ENCODE measurements around the gene CFAP68. TPM values are rescaled to one million over a fixed set of nuclear protein-coding genes. Genes with fewer than 3 reads are reported as not detected.

CFAP68 gene
- total RNA-seq, 2 donors from 2014 or later = 11.6 to 12.7 TPM

GRCh38 chr11:111840143-111840542 lies 39.2 kb upstream of the CFAP68 start:
- no peak overlapping the region for H3K4me3 Mint-ChIP-seq
- 0 to 45% methylated on average over 1 of the region's 1 CpG for WGBS, 2 experiments (ENCODE audit: insufficient coverage in 1 of 2, insufficient read length in 1 of 2)
- H3K36me3 Mint-ChIP-seq (ENCODE audit: low read depth) = peaks cover 6% of the 10 kb centered on the region
- no peaks in the 10 kb centered on the region for H3K27me3 ChIP-seq (ENCODE audit: control insufficient read depth, insufficient read depth, low read length, poor library complexity, severe bottlenecking)
- H3K27me3 Mint-ChIP-seq (ENCODE audit: insufficient read depth) = no peaks in the 10 kb centered on the region
- H3K4me1 ChIP-seq (ENCODE audit: control insufficient read depth, insufficient read depth, low read length) = peaks cover 15% of the 10 kb centered on the region
- no peak overlapping the region for H3K27ac ChIP-seq (ENCODE audit: low read depth, low read length)
- no peaks in the 10 kb centered on the region for H3K9me3 Mint-ChIP-seq
- H3K9me3 ChIP-seq (ENCODE audit: control insufficient read depth, low read length) = no peaks in the 10 kb centered on the region
- no peak overlapping the region for H3K27ac Mint-ChIP-seq
- no peak overlapping the region for H3K4me3 ChIP-seq (ENCODE audit: low read length)
- H3K4me1 Mint-ChIP-seq = peaks cover 17% of the 10 kb centered on the region
- peak; percentile 72 for DNase-seq
- no peak for TF ChIP-seq CTCF (conservative IDR thresholded peaks at IDR 0.05)
- peaks cover 31% of the 10 kb centered on the region for H3K36me3 ChIP-seq (ENCODE audit: control insufficient read depth, insufficient read depth, low read length)
- H3K9ac ChIP-seq (ENCODE audit: extremely low read depth, low read length, poor library complexity, severe bottlenecking) = no peak overlapping the region

- no peaks in the 10 kb centered on the region for H3K9me3 Mint-ChIP-seq
- H3K4me3 Mint-ChIP-seq = no peak overlapping the region
- WGBS, 2 experiments (ENCODE audit: insufficient coverage in 1 of 2, insufficient read length in 1 of 2) = 15 to 29% methylated on average over 6 to 9 of the region's 10 CpGs
- no peak overlapping the region for H3K27ac Mint-ChIP-seq
- H3K9me3 ChIP-seq (ENCODE audit: control insufficient read depth, low read length) = no peaks in the 10 kb centered on the region
- H3K4me3 ChIP-seq (ENCODE audit: low read length) = peak overlapping the region; percentile 57
- DNase-seq = peak; percentile 96
- TF ChIP-seq CTCF (conservative IDR thresholded peaks at IDR 0.05) = peak; percentile 97
- no peaks in the 10 kb centered on the region for H3K27me3 Mint-ChIP-seq (ENCODE audit: insufficient read depth)
- peaks cover 28% of the 10 kb centered on the region for H3K36me3 ChIP-seq (ENCODE audit: control insufficient read depth, insufficient read depth, low read length)
- peaks cover 19% of the 10 kb centered on the region for H3K4me1 ChIP-seq (ENCODE audit: control insufficient read depth, insufficient read depth, low read length)
- no peak overlapping the region for H3K27ac ChIP-seq (ENCODE audit: low read depth, low read length)
- H3K27me3 ChIP-seq (ENCODE audit: control insufficient read depth, insufficient read depth, low read length, poor library complexity, severe bottlenecking) = no peaks in the 10 kb centered on the region
- H3K36me3 Mint-ChIP-seq (ENCODE audit: low read depth) = peaks cover 1% of the 10 kb centered on the region
- no peak overlapping the region for H3K9ac ChIP-seq (ENCODE audit: extremely low read depth, low read length, poor library complexity, severe bottlenecking)
- peaks cover 18% of the 10 kb centered on the region for H3K4me1 Mint-ChIP-seq
These were observed 37.8 kb upstream of the CFAP68 start for GRCh38 chr11:111841370-111842053.

- DNase-seq = no peak
- H3K27ac Mint-ChIP-seq = no peak overlapping the region
- WGBS, 2 experiments (ENCODE audit: insufficient coverage in 1 of 2, insufficient read length in 1 of 2) = 89 to 95% methylated on average over 3 to 5 of the region's 5 CpGs
- H3K27me3 Mint-ChIP-seq (ENCODE audit: insufficient read depth) = no peaks in the 10 kb centered on the region
- Histone ChIP-seq H3K27ac (ENCODE audit: low read depth, low read length) (no peak overlapping the region), H3K9ac (ENCODE audit: extremely low read depth, low read length, poor library complexity, severe bottlenecking) (no peak overlapping the region), H3K27me3 (ENCODE audit: control insufficient read depth, insufficient read depth, low read length, poor library complexity, severe bottlenecking) (no peaks in the 10 kb centered on the region), H3K9me3 (ENCODE audit: control insufficient read depth, low read length) (no peaks in the 10 kb centered on the region), H3K4me3 (ENCODE audit: low read length) (no peak overlapping the region), H3K36me3 (ENCODE audit: control insufficient read depth, insufficient read depth, low read length) (peaks cover 17% of the 10 kb centered on the region), H3K4me1 (ENCODE audit: control insufficient read depth, insufficient read depth, low read length) (peaks cover 22% of the 10 kb centered on the region)
- peaks cover 3% of the 10 kb centered on the region for H3K36me3 Mint-ChIP-seq (ENCODE audit: low read depth)
- TF ChIP-seq CTCF (conservative IDR thresholded peaks at IDR 0.05) = no peak
- no peaks in the 10 kb centered on the region for H3K9me3 Mint-ChIP-seq
- H3K4me1 Mint-ChIP-seq = peaks cover 25% of the 10 kb centered on the region
- H3K4me3 Mint-ChIP-seq = no peak overlapping the region
These were observed 35.7 kb upstream of the CFAP68 start for GRCh38 chr11:111843661-111844060.

All from endodermal cell (in vitro differentiated cells).